Astrocyte of the spinal cord (primary cell): Measurements from ENCODE around the gene ZFYVE21.
"Not testable (repeated sequence)": the region's sequence is repeated elsewhere in the genome, so short reads cannot be mapped to it uniquely, and the experiment has no call there.

Source experiments
- DNase-seq: peaks from one replicate; pipeline ENCODE4 v3.0.0; 2011; ENCODE audit warnings: low read depth, low spot score
- H3K4me3 ChIP-seq: 2 replicates; pipeline ENCODE4 v1.5.1; 2011; ENCODE audit warnings: low read depth, mild to moderate bottlenecking, low read length, moderate library complexity
- CTCF ChIP-seq: IDR thresholded peaks from 2 replicates; pipeline ENCODE4 v1.5.1; 2012; ENCODE audit warnings: low read depth, mild to moderate bottlenecking, low read length, inconsistent platforms
- in situ Hi-C: cut with HindIII; loops from 2 replicates; pipeline ENCODE4 v1.10.0; 2017; ENCODE audit warnings: low sequenced_read_pairs

The ZFYVE21 gene

GRCh38 chr14:103770902-103771301, 55.3 kb downstream of the ZFYVE21 start:
- TF ChIP-seq CTCF, result no peak
- no peak overlapping the region for H3K4me3 ChIP-seq
- DNase-seq, result no peak
- in situ Hi-C loops, result no loop called here

GRCh38 chr14:103772078-103772712, 56.6 kb downstream of the ZFYVE21 start:
- no peak for DNase-seq
- in situ Hi-C loops, result no loop called here
- H3K4me3 ChIP-seq, result no peak overlapping the region
- TF ChIP-seq CTCF, result no peak

- TF ChIP-seq CTCF, result no peak
- in situ Hi-C loops, result no loop called here
- no peak overlapping the region for H3K4me3 ChIP-seq
- DNase-seq, result no peak
Observed at GRCh38 chr14:103773521-103773920, 57.9 kb downstream of the ZFYVE21 start.

- TF ChIP-seq CTCF, result no peak
- no peak for DNase-seq
- no peak overlapping the region for H3K4me3 ChIP-seq
- in situ Hi-C loops, result no loop called here
Observed at GRCh38 chr14:103775506-103775905, 59.9 kb downstream of the ZFYVE21 start.

- H3K4me3 ChIP-seq, DNase-seq, in situ Hi-C loops: not testable (repeated sequence)
Observed at GRCh38 chr14:103776319-103776718, 60.7 kb downstream of the ZFYVE21 start.

- in situ Hi-C loops, result no loop called here
- no peak for TF ChIP-seq CTCF
Observed at GRCh38 chr14:103782376-103782775, 66.8 kb downstream of the ZFYVE21 start.

More at GRCh38 chr14:103782376-103782775, 66.8 kb downstream of the ZFYVE21 start:
- no peak for DNase-seq
- H3K4me3 ChIP-seq, result no peak overlapping the region
